Erythroblast (primary cell): ENCODE data around the gene UTP18.

Source experiments
- GATA1 ChIP-seq: IDR thresholded peaks from 2 replicates; pipeline ENCODE4 v1.6.1; 2011; ENCODE audit warnings: low read depth, mild to moderate bottlenecking, control low read depth, low read length, moderate library complexity
- POLR2A ChIP-seq: IDR thresholded peaks from 2 replicates; pipeline ENCODE4 v1.6.1; 2011; ENCODE audit warnings: mild to moderate bottlenecking, low read length

DNA sequence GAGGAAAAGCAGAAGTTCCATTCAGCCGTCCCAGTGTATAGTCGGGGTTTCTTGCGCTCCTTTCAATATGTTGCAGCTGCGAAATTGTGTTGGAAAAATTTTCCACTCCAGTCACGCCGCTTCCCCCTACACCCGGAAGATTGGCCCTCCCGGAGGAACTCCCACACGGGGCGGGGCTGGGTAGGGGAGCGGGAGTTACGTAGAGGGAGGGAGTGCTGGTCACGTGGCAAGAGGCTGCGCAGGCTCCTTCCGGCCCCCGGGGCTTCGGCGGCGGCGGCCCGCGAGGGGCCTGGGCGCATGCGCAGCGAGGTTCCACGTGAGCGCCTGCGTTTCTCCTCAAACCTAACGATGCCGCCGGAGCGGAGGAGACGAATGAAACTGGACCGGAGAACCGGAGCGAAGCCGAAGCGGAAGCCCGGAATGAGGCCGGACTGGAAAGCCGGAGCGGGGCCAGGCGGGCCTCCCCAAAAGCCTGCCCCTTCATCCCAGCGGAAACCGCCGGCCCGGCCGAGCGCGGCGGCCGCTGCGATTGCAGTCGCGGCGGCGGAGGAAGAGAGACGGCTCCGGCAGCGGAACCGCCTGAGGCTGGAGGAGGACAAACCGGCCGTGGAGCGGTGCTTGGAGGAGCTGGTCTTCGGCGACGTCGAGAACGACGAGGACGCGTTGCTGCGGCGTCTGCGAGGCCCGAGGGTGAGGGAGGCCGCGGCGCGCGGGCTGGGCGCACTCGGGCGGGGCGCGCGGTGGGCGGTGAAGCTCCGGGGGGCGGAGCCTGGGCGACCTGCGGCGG is at the start of gene UTP18:
- TF ChIP-seq POLR2A (peak; percentile 71), GATA1 (no peak)
